ENCODE measurements around the gene CASTOR1. TPM values are rescaled to one million over a fixed set of nuclear protein-coding genes. Genes with fewer than 3 reads are reported as not detected.

The CASTOR1 gene
- total RNA-seq, 1 experiment from 2014 or later = 2.0 TPM

DNA sequence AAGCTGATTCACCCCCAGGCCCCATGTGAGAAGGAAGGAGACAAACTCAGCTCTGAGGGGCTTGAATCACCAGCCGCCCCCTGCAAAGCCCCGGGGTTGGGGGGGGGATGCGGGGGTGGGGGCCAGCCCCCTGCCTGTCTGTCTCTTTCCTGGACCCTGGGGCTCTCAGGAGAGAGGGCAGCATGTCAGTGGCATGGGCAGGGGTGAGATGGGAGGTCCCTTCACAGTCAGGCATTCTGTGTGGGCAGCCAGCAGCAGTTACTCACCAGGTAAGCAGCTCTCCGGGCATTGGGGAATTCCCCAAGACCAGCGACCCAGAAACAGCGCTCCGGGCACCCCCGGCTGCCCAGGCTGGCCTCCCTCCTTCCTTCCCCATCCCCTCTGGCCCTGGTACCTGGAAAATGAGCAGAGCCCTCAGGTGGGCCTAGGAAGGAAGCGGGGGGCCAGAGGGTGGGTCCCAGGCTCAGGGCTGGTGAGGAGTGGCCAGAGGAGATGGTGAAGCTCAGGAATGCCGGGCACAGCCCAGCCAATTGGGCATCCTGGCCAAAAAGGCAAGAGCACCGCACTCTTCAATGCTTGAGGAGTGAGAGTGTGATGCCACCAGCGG is 38.5 kb downstream of the CASTOR1 start:
- no peak for TF ChIP-seq EZH2 (IDR thresholded peaks at IDR 0.05; ENCODE audit: borderline replicate concordance, low read depth, low read length, poor library complexity, severe bottlenecking)
- TF ChIP-seq, protein P1, sequence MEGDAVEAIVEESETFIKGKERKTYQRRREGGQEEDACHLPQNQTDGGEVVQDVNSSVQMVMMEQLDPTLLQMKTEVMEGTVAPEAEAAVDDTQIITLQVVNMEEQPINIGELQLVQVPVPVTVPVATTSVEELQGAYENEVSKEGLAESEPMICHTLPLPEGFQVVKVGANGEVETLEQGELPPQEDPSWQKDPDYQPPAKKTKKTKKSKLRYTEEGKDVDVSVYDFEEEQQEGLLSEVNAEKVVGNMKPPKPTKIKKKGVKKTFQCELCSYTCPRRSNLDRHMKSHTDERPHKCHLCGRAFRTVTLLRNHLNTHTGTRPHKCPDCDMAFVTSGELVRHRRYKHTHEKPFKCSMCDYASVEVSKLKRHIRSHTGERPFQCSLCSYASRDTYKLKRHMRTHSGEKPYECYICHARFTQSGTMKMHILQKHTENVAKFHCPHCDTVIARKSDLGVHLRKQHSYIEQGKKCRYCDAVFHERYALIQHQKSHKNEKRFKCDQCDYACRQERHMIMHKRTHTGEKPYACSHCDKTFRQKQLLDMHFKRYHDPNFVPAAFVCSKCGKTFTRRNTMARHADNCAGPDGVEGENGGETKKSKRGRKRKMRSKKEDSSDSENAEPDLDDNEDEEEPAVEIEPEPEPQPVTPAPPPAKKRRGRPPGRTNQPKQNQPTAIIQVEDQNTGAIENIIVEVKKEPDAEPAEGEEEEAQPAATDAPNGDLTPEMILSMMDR (conservative IDR thresholded peaks at IDR 0.05; ENCODE audit: low read depth, low read length) = no peak
- BruUV-seq (replicated peaks) = no TSS peak
- intact Hi-C loops (cut with micrococcal nuclease; ENCODE audit: unreplicated experiment) = no loop called here

GRCh38 chr22:30250039-30250565 is 39.2 kb downstream of the CASTOR1 start:
- TF ChIP-seq, protein P1 (conservative IDR thresholded peaks at IDR 0.05; ENCODE audit: low read depth, low read length) = no peak
- no peak for TF ChIP-seq EZH2 (IDR thresholded peaks at IDR 0.05; ENCODE audit: borderline replicate concordance, low read depth, low read length, poor library complexity, severe bottlenecking)
- H3K36me3 ChIP-seq (ENCODE audit: insufficient read depth, low read length, poor library complexity, severe bottlenecking) = no peaks in the 10 kb centered on the region
- no TSS peak for BruUV-seq (replicated peaks)
- peaks cover 2% of the 10 kb centered on the region for H3K27me3 ChIP-seq (replicated peaks; ENCODE audit: insufficient read depth, low read depth, low read length, poor library complexity)
- CTCF ChIA-PET = no interaction called here
- POLR2A ChIA-PET (ENCODE audit: low non-redundant PET) = no interaction called here
- no peak for DNase-seq (ENCODE audit: low spot score)
- intact Hi-C loops (cut with micrococcal nuclease; ENCODE audit: unreplicated experiment) = no loop called here
- H3K27ac ChIP-seq (ENCODE audit: low read depth, low read length, poor library complexity, severe bottlenecking) = no peak overlapping the region
- H3K4me1 ChIP-seq (ENCODE audit: insufficient read depth, low read length, poor library complexity, severe bottlenecking) = peaks cover 21% of the 10 kb centered on the region
- no peaks in the 10 kb centered on the region for H3K9me3 ChIP-seq (ENCODE audit: low read depth, low read length, poor library complexity, severe bottlenecking)
- H3K4me3 ChIP-seq (ENCODE audit: low read depth, low read length, poor library complexity, severe bottlenecking) = no peak overlapping the region

More for the DNA sequence above, 38.5 kb downstream of the CASTOR1 start:
- no peak for DNase-seq (ENCODE audit: low spot score)
- CTCF ChIA-PET = no interaction called here
- Histone ChIP-seq H3K4me1 (ENCODE audit: insufficient read depth, low read length, poor library complexity, severe bottlenecking) (peaks cover 19% of the 10 kb centered on the region), H3K36me3 (ENCODE audit: insufficient read depth, low read length, poor library complexity, severe bottlenecking) (no peaks in the 10 kb centered on the region), H3K27me3 (replicated peaks; ENCODE audit: insufficient read depth, low read depth, low read length, poor library complexity) (peaks cover 2% of the 10 kb centered on the region), H3K4me3 (ENCODE audit: low read depth, low read length, poor library complexity, severe bottlenecking) (no peak overlapping the region), H3K9me3 (ENCODE audit: low read depth, low read length, poor library complexity, severe bottlenecking) (no peaks in the 10 kb centered on the region), H3K27ac (ENCODE audit: low read depth, low read length, poor library complexity, severe bottlenecking) (no peak overlapping the region)
- POLR2A ChIA-PET (ENCODE audit: low non-redundant PET) = no interaction called here

DNA sequence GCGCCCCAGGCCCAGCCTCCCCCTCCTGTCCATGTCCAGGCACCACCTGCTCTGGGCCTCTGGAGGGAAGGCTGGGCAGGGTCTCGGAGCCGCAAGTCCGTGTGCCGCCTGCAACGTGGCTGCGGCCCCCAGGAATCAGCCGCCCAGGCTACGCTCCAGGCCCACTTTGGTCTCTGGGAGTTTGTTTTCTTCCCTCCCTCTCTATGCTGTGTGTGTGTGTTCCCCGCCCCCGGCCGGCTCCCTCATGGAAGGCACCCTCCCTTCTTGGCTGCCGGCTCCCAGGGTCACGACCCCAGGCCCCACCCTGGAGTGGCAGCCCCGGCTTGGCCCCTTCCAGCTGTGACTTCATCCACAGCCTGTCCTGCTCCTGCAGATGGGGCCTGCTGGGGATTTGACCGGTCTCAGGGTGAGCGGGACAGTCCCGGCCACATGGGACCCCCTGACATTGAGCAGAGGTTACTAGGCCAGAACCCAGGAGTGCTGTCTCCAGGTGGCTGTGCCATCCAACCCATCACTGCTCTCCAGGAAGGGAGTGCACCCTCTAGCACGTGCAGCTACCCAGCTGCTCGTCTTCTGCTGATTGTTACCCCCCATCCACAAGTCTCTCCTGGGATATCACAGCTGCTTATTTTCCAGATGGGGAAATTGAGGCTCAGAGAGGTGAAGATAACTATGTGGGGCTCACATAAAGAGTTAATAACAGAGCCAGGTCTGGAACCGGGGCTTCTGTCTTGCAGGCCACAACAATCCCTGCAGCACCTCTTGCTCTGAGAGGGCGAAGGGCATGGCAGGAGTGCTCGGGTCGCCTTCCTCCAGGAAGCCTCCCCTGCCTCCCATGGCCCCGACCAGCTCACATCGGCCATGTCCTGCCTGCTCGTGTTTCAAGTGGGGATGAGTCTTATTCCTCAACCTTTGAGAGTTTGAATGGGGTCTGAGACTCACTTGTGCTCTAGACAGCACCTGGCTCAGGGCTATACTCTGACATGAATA is 40.0 kb downstream of the CASTOR1 start:
- DNase-seq (ENCODE audit: low spot score) = no peak
- Histone ChIP-seq H3K27ac (ENCODE audit: low read depth, low read length, poor library complexity, severe bottlenecking) (no peak overlapping the region), H3K4me1 (ENCODE audit: insufficient read depth, low read length, poor library complexity, severe bottlenecking) (peaks cover 21% of the 10 kb centered on the region), H3K27me3 (replicated peaks; ENCODE audit: insufficient read depth, low read depth, low read length, poor library complexity) (peaks cover 2% of the 10 kb centered on the region), H3K4me3 (ENCODE audit: low read depth, low read length, poor library complexity, severe bottlenecking) (no peak overlapping the region), H3K36me3 (ENCODE audit: insufficient read depth, low read length, poor library complexity, severe bottlenecking) (no peaks in the 10 kb centered on the region), H3K9me3 (ENCODE audit: low read depth, low read length, poor library complexity, severe bottlenecking) (no peaks in the 10 kb centered on the region)
- TF ChIP-seq, protein P1 (conservative IDR thresholded peaks at IDR 0.05; ENCODE audit: low read depth, low read length) = no peak
- TF ChIP-seq EZH2 (IDR thresholded peaks at IDR 0.05; ENCODE audit: borderline replicate concordance, low read depth, low read length, poor library complexity, severe bottlenecking) = no peak
- POLR2A ChIA-PET (ENCODE audit: low non-redundant PET) = no interaction called here
- intact Hi-C loops (cut with micrococcal nuclease; ENCODE audit: unreplicated experiment) = no loop called here
- CTCF ChIA-PET = no interaction called here
- no TSS peak for BruUV-seq (replicated peaks)
